Astrocyte (in vitro differentiated cells and primary cell): ENCODE measurements around the gene KCNE1. TPM values are rescaled to one million over a fixed set of nuclear protein-coding genes. Genes with fewer than 3 reads are reported as not detected.

Experiments used
- DNase-seq: peaks from one replicate; pipeline ENCODE4 v3.0.0-alpha.2; 2010; ENCODE audit warnings: low read depth
- FAIRE-seq: peaks from 2 replicates; lab custom pipeline; 2011; peaks lifted over from hg19 to GRCh38; lab: Jason Lieb, UNC
- H2AFZ ChIP-seq: 2 replicates; pipeline ENCODE4 v1.6.0; 2012; ENCODE audit warnings: low read depth, low read length, inconsistent platforms
- H3K27ac ChIP-seq: 2 replicates; pipeline ENCODE4 v1.5.1; 2011; ENCODE audit warnings: low read depth, low read length, inconsistent platforms
- H3K27me3 ChIP-seq: 2 replicates; pipeline ENCODE4 v1.6.0; 2011; ENCODE audit warnings: low read length, inconsistent platforms; ENCODE audit not compliant: insufficient read depth
- H3K36me3 ChIP-seq: 2 replicates; pipeline ENCODE4 v1.5.1; 2011; ENCODE audit warnings: low read length, inconsistent platforms; ENCODE audit not compliant: insufficient read depth
- H3K4me1 ChIP-seq: 2 replicates; pipeline ENCODE4 v1.5.1; 2011; ENCODE audit warnings: low read length, inconsistent platforms; ENCODE audit not compliant: insufficient read depth
- H3K4me2 ChIP-seq: 2 replicates; pipeline ENCODE4 v1.6.0; 2012; ENCODE audit warnings: low read length, inconsistent platforms
- H3K4me3 ChIP-seq: 2 replicates; pipeline ENCODE4 v1.5.1; 2011; ENCODE audit warnings: low read depth, mild to moderate bottlenecking, low read length, inconsistent platforms; ENCODE audit not compliant: insufficient read depth
- H3K79me2 ChIP-seq: 2 replicates; pipeline ENCODE4 v1.6.0; 2012; ENCODE audit warnings: mild to moderate bottlenecking, low read length, inconsistent platforms; ENCODE audit not compliant: insufficient read depth
- H3K9ac ChIP-seq: 2 replicates; pipeline ENCODE4 v1.6.0; 2012; ENCODE audit warnings: mild to moderate bottlenecking, low read length, inconsistent platforms
- H3K9me3 ChIP-seq: 2 replicates; pipeline ENCODE4 v1.5.1; 2012; ENCODE audit warnings: low read depth, mild to moderate bottlenecking, low read length, inconsistent platforms; ENCODE audit not compliant: insufficient read depth
- H4K20me1 ChIP-seq: 2 replicates; pipeline ENCODE4 v1.6.0; 2012; ENCODE audit warnings: low read length, inconsistent platforms; ENCODE audit not compliant: insufficient read depth
- H3K27ac Mint-ChIP-seq: one replicate; pipeline ENCODE4 v1.8.0; 2021; ENCODE audit warnings: mild to moderate bottlenecking, mixed read lengths; ENCODE audit not compliant: unreplicated experiment
- H3K27me3 Mint-ChIP-seq: one replicate; pipeline ENCODE4 v1.8.0; 2021; ENCODE audit warnings: low read depth, mixed read lengths; ENCODE audit not compliant: unreplicated experiment
- H3K36me3 Mint-ChIP-seq: one replicate; pipeline ENCODE4 v1.8.0; 2021; ENCODE audit warnings: low read depth, mixed read lengths; ENCODE audit not compliant: unreplicated experiment
- H3K4me1 Mint-ChIP-seq: one replicate; pipeline ENCODE4 v1.8.0; 2021; ENCODE audit warnings: low read depth, mixed read lengths; ENCODE audit not compliant: unreplicated experiment
- H3K4me3 Mint-ChIP-seq: one replicate; pipeline ENCODE4 v1.8.0; 2021; ENCODE audit warnings: mild to moderate bottlenecking, moderate library complexity, mixed read lengths; ENCODE audit not compliant: unreplicated experiment
- H3K9me3 Mint-ChIP-seq: one replicate; pipeline ENCODE4 v1.8.0; 2021; ENCODE audit warnings: mild to moderate bottlenecking, mixed read lengths; ENCODE audit not compliant: unreplicated experiment
- EZH2 ChIP-seq: IDR thresholded peaks from 2 replicates; pipeline ENCODE4 v1.6.1; 2012; ENCODE audit warnings: mild to moderate bottlenecking, low read length, inconsistent platforms; ENCODE audit not compliant: insufficient read depth
- total RNA-seq: library from RNA; stranded (reverse); gene quantifications from 2 replicates; pipeline ENCODE4 v1.2.1, GENCODE V29; 2021
- TF ChIP-seq, protein P1 (sequence below): IDR thresholded peaks from 2 replicates; pipeline ENCODE4 v1.5.1; 2011; ENCODE audit warnings: low read depth, mild to moderate bottlenecking, inconsistent platforms, low read length, moderate library complexity; ENCODE audit not compliant: insufficient read depth

Gene KCNE1
- total RNA-seq, 1 donor from 2014 or later: 0.73 TPM

DNA sequence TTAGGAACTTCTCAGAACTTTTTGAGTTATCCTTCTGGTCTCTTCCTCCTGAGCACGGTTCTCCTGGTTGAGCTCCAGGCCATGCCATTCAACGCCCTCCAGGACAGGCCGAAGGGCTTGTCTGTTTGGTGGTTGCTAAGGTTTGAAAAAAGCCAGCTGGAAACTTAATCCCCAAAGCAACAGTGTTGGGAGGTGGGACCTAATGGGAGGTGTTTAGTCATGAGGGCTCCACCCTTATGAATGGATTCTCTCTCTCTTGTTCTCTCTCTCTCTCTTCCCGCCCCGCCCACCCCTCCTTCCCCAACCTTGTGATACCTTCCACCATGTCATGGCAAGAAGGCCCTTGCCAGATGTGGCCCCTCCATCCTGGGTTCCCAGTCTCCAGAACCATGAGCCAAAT, 829 bp downstream of the KCNE1 start:
- peaks cover 2% of the 10 kb centered on the region for H3K27me3 Mint-ChIP-seq
- no peak overlapping the region for H3K27ac ChIP-seq
- H3K9me3 ChIP-seq: no peaks in the 10 kb centered on the region
- H3K36me3 Mint-ChIP-seq: peaks cover 2% of the 10 kb centered on the region
- peaks cover 10% of the 10 kb centered on the region for H3K4me1 Mint-ChIP-seq
- no peaks in the 10 kb centered on the region for H3K27me3 ChIP-seq
- no peak overlapping the region for H3K9ac ChIP-seq
- H3K4me2 ChIP-seq: no peak overlapping the region
- H3K4me3 Mint-ChIP-seq: no peak overlapping the region
- no peak for DNase-seq
- FAIRE-seq: no peak
- no peak overlapping the region for H3K4me3 ChIP-seq
- no peaks in the 10 kb centered on the region for H3K4me1 ChIP-seq
- peaks cover 6% of the 10 kb centered on the region for H3K36me3 ChIP-seq
- no peaks in the 10 kb centered on the region for H3K9me3 Mint-ChIP-seq
- peaks cover 20% of the 10 kb centered on the region for H4K20me1 ChIP-seq
- TF ChIP-seq, protein P1, sequence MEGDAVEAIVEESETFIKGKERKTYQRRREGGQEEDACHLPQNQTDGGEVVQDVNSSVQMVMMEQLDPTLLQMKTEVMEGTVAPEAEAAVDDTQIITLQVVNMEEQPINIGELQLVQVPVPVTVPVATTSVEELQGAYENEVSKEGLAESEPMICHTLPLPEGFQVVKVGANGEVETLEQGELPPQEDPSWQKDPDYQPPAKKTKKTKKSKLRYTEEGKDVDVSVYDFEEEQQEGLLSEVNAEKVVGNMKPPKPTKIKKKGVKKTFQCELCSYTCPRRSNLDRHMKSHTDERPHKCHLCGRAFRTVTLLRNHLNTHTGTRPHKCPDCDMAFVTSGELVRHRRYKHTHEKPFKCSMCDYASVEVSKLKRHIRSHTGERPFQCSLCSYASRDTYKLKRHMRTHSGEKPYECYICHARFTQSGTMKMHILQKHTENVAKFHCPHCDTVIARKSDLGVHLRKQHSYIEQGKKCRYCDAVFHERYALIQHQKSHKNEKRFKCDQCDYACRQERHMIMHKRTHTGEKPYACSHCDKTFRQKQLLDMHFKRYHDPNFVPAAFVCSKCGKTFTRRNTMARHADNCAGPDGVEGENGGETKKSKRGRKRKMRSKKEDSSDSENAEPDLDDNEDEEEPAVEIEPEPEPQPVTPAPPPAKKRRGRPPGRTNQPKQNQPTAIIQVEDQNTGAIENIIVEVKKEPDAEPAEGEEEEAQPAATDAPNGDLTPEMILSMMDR: no peak
- TF ChIP-seq EZH2: no peak
- H3K79me2 ChIP-seq: no peaks in the 10 kb centered on the region
- no peak overlapping the region for H3K27ac Mint-ChIP-seq
- no peak overlapping the region for H2AFZ ChIP-seq

DNA sequence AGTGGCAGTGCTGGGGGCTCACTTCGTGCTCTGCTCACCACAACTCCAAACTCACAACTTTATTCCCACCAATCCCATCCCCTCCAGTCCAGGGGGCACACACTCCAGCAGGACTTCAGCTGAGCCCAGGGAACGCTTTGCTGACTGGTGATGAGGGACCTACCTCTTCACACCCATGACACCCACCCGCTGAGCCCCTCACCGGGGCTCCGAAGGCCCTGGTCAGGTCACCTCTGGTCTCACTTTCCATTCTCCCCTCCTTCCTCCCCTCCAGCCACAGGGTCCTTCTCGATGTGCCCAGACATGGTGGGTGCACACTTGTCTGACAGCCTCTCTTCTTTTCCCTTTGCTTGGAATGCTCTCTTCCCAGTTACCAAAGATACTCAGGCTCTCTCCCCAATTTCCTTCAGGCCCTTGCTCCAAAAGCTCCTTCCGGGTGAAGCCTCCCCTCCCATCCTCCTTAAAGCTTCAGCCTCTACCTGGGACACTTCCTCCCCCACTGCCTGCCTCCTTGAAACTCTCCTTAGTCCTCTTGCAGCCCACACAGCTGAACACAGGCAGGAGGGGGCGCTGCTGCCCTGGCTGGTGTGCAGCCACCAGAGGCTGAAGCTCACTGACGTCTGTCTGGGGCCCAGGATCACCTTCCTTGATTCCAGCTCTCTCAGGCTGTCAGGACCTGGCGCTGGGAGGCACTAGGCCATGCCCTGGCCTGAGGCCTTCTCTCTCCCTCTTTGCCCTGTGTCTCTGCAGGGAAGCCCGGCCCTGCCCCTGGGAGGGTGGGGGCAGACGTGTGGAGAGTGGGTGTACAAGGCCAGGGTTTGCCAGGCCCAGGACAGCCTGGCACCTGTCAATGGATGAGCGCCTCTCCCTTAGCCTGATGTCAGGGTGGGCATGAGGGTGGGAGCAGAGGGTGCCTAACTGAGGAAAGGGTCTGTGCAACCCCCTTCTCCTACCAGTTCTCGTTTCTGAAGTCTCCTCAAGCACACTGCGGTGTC, 1.6 kb downstream of the KCNE1 start:
- no peaks in the 10 kb centered on the region for H3K9me3 Mint-ChIP-seq
- Histone ChIP-seq H3K79me2 (no peaks in the 10 kb centered on the region), H3K9ac (no peak overlapping the region), H3K4me1 (no peaks in the 10 kb centered on the region), H3K9me3 (no peaks in the 10 kb centered on the region), H3K27ac (no peak overlapping the region), H3K4me2 (no peak overlapping the region), H3K4me3 (no peak overlapping the region), H3K27me3 (no peaks in the 10 kb centered on the region), H2AFZ (no peak overlapping the region), H3K36me3 (no peaks in the 10 kb centered on the region), H4K20me1 (peaks cover 14% of the 10 kb centered on the region)
- TF ChIP-seq, protein P1: peak; percentile 39
- no peak for TF ChIP-seq EZH2
- H3K27me3 Mint-ChIP-seq: peaks cover 2% of the 10 kb centered on the region
- FAIRE-seq: no peak
- DNase-seq: no peak
- peaks cover 10% of the 10 kb centered on the region for H3K4me1 Mint-ChIP-seq
- H3K36me3 Mint-ChIP-seq: peaks cover 2% of the 10 kb centered on the region
- H3K27ac Mint-ChIP-seq: no peak overlapping the region
- H3K4me3 Mint-ChIP-seq: no peak overlapping the region

DNA sequence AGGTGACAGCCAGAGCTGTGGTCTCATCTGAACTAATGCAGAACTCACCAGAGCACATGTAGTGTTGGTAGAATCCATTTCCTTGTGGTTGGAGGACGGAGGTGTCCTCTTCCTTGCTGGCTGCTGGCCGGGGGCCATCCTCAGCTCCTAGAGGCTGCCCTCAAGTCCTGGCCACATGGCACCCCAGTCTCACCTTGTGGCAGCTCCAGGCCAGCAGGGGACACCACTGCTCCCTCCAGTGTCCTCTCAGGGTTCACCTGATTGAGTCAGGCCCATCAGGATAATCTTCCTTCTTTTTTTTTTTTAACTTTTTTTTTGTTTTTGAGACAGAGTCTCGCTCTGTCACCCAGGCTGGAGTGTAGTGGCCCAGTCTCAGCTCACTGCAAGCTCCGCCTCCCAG, 2.9 kb downstream of the KCNE1 start:
- no peak for FAIRE-seq
- H3K27ac Mint-ChIP-seq: no peak overlapping the region

More for the DNA sequence above, 2.9 kb downstream of the KCNE1 start:
- Histone ChIP-seq H4K20me1 (peaks cover 4% of the 10 kb centered on the region), H3K9me3 (no peaks in the 10 kb centered on the region), H3K4me3 (no peak overlapping the region), H3K4me1 (no peaks in the 10 kb centered on the region), H3K79me2 (no peaks in the 10 kb centered on the region), H3K4me2 (no peak overlapping the region), H3K27me3 (no peaks in the 10 kb centered on the region), H3K36me3 (no peaks in the 10 kb centered on the region), H3K27ac (no peak overlapping the region), H2AFZ (no peak overlapping the region), H3K9ac (no peak overlapping the region)
- peaks cover 3% of the 10 kb centered on the region for H3K9me3 Mint-ChIP-seq
- H3K36me3 Mint-ChIP-seq: peaks cover 2% of the 10 kb centered on the region
- no peak for DNase-seq
- peaks cover 8% of the 10 kb centered on the region for H3K4me1 Mint-ChIP-seq
- no peak overlapping the region for H3K4me3 Mint-ChIP-seq
- TF ChIP-seq, protein P1: no peak
- no peak for TF ChIP-seq EZH2
- H3K27me3 Mint-ChIP-seq: peaks cover 5% of the 10 kb centered on the region
